ENCODE results near the gene CACNA2D4.
"Not testable (repeated sequence)": the region's sequence is repeated elsewhere in the genome, so short reads cannot be mapped to it uniquely, and the experiment has no call there.

The CACNA2D4 gene

DNA sequence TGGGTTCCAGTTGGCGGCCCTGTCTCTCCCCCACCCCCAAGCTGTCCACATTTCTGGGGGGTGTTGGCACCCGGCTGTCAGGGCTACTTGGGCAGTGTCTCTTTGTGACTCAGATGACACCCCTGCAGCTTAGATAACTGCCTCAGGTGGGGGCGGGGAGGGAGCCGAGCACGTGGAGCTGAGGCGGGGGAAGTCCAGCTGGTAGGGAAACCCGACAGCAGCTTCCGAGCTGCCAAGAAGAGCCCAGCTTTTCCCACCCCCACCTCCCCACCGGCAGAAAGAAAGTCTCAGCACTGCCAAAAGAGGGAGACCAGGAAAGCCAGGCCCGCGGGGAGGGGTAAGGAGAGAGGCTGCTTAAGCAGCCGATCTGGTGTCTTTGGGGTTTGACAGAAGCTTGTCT is 96.6 kb downstream of the CACNA2D4 start:
- H3K27me3 ChIP-seq (ENCODE audit: low read depth) = no peaks in the 10 kb centered on the region; the same call in 1 of the 2 replicates
- no peak overlapping the region for H3K4me3 ChIP-seq
- no peaks in the 10 kb centered on the region for H3K36me3 ChIP-seq (replicated peaks)
- in situ Hi-C loops (cut with MboI; ENCODE audit: low sequenced_read_pairs) = no loop called here
- no peak for DNase-seq (ENCODE audit: low spot score in 2 of 2)
- H3K4me1 ChIP-seq = no peaks in the 10 kb centered on the region
- H3K9me3 ChIP-seq = no peaks in the 10 kb centered on the region

DNA sequence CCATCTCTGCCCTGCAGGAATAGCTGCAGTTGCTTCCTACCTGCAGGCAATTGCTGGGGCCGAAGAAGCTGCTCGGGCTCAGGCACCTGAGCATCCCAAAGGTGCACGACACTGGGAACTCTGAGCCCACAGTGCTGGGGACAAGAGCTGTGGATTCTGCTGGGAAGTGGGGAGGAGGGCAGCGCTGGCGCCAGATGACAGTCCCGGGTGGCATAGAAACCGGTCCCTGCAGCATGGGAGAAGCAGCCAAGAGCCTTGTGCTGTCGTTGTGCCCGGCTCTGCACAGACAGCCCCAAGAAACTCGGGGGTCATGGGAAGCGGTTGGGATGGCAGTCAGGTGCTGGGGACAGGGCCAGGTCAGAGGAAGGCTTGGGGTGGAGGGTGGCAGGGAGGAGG is 97.6 kb downstream of the CACNA2D4 start:
- H3K4me1 ChIP-seq = no peaks in the 10 kb centered on the region
- no peaks in the 10 kb centered on the region; the same call in 1 of the 2 replicates for H3K27me3 ChIP-seq (ENCODE audit: low read depth)
- H3K9me3 ChIP-seq = no peaks in the 10 kb centered on the region

DNA sequence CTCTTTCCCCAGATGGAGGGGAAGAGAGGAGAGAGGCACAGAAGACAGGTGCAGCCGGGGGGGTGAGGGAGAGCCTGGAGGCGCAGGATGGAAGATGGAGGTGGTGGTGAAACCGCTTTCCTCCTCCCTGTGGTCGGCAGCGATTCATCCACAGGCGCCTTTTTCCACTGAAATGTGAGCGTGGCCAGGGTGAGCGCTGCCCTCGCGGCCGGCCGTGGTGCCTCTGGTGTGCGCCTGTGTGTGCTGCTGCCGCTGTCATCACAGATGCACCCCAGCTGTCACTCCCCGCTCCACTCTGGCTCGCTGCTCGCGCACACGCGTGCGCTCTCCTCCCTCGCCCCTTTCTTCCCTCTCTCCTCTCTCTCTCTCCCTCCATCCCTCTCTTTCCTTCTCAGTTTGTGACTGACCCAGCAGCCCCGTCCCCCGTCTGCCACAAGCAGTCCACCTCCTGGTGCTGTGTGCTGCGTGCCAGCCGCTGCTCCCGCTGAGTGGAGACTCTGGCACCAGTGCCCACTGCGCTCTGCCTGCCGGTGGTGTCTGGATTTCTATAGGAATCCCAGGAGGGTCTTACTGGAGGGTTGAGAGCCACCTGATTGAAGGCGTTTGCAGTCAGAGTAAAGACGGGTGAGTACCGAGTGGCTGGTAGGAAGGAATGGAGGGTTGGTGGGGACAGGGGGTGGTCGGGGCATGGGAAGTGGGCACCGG is 98.1 kb downstream of the CACNA2D4 start, which contains the start of gene LRTM2:
TSS of gene LRTM2 (plus strand) at position 375 of the 705 bp plus-strand sequence. CDS start 7,584 bp downstream, outside the sequence.
- H3K27me3 ChIP-seq (ENCODE audit: low read depth) = no peaks in the 10 kb centered on the region; the same call in 1 of the 2 replicates
- in situ Hi-C loops (cut with MboI; ENCODE audit: low sequenced_read_pairs) = no loop called here
- no peaks in the 10 kb centered on the region for H3K4me1 ChIP-seq
- H3K9me3 ChIP-seq = no peaks in the 10 kb centered on the region
- H3K4me3 ChIP-seq = no peak within 1 kb of the TSS
- DNase-seq (ENCODE audit: low spot score in 2 of 2) = no peak
- no peaks in the 10 kb centered on the region for H3K36me3 ChIP-seq (replicated peaks)

More for the DNA sequence above, 97.6 kb downstream of the CACNA2D4 start:
- in situ Hi-C loops (cut with MboI; ENCODE audit: low sequenced_read_pairs) = no loop called here
- no peak for DNase-seq (ENCODE audit: low spot score in 2 of 2)
- H3K4me3 ChIP-seq = no peak overlapping the region
- H3K36me3 ChIP-seq (replicated peaks) = no peaks in the 10 kb centered on the region

DNA sequence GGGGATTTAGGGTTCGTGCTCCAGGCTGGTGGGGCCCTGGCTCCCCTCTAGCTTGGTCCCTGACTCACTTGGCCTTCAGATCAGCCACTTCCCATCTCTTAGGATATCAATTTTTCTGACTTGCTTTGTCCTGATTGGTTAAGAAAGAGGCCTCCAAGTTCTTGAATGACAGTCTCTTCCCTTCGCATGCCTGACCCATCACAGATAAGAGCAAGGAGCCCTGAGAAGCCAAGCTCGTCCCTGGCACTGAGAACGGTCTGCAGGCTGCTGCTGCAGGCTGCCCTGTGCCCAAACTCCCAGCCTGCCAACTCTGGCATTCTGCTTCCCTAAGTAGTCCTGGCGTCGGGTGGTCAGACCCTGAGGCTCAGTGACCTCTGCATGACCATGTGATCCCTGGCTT is 98.9 kb downstream of the CACNA2D4 start:
- H3K9me3 ChIP-seq = no peaks in the 10 kb centered on the region
- H3K36me3 ChIP-seq (replicated peaks) = no peaks in the 10 kb centered on the region
- DNase-seq (ENCODE audit: low spot score in 2 of 2) = no peak
- in situ Hi-C loops (cut with MboI; ENCODE audit: low sequenced_read_pairs) = no loop called here
- no peaks in the 10 kb centered on the region; the same call in 1 of the 2 replicates for H3K27me3 ChIP-seq (ENCODE audit: low read depth)
- no peak overlapping the region for H3K4me3 ChIP-seq
- H3K4me1 ChIP-seq = no peaks in the 10 kb centered on the region

DNA sequence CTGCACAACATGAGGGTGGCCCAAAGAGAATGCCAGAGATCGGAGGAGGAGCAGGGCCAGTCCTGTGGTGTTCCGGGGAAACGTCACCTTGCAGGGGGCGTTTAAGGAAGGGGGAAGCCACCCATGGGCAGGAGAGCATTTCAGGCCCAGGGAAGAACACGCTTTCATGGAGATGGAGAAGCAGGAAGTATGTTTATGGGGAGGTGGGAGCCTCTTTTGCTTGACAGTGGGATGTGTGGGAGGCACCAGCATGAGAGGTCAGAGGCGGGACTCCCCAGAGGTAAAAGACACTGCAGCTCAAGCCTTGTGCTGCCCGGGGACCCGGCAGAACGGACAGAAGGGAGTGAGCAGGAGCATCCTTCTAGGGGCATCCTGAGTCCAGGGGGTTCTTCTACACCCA is 99.4 kb downstream of the CACNA2D4 start:
- DNase-seq (ENCODE audit: low spot score in 2 of 2) = no peak
- H3K27me3 ChIP-seq (ENCODE audit: low read depth) = no peaks in the 10 kb centered on the region; the same call in 1 of the 2 replicates
- no peaks in the 10 kb centered on the region for H3K4me1 ChIP-seq
- H3K4me3 ChIP-seq = no peak overlapping the region
- no peaks in the 10 kb centered on the region for H3K36me3 ChIP-seq (replicated peaks)
- no peaks in the 10 kb centered on the region for H3K9me3 ChIP-seq
- in situ Hi-C loops (cut with MboI; ENCODE audit: low sequenced_read_pairs) = no loop called here

DNA sequence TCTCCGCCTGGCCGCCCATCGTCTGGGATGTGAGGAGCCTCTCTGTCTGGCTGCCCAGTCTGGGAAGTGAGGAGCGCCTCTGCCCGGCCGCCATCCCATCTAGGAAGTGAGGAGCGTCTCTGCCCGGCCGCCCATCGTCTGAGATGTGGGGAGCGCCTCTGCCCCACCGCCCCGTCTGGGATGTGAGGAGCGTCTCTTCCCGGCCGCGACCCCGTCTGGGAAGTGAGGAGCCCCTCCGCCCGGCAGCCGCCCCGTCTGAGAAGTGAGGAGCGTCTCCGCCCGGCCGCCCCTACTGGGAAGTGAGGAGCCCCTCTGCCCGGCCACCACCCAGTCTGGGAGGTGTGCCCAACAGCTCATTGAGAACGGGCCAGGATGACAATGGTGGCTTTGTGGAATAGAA is 100.5 kb downstream of the CACNA2D4 start:
- DNase-seq (ENCODE audit: low spot score in 2 of 2); H3K36me3 ChIP-seq (replicated peaks); H3K4me1 ChIP-seq; H3K9me3 ChIP-seq; in situ Hi-C loops (cut with MboI; ENCODE audit: low sequenced_read_pairs); H3K4me3 ChIP-seq; H3K27me3 ChIP-seq (ENCODE audit: low read depth): not testable (repeated sequence)

DNA sequence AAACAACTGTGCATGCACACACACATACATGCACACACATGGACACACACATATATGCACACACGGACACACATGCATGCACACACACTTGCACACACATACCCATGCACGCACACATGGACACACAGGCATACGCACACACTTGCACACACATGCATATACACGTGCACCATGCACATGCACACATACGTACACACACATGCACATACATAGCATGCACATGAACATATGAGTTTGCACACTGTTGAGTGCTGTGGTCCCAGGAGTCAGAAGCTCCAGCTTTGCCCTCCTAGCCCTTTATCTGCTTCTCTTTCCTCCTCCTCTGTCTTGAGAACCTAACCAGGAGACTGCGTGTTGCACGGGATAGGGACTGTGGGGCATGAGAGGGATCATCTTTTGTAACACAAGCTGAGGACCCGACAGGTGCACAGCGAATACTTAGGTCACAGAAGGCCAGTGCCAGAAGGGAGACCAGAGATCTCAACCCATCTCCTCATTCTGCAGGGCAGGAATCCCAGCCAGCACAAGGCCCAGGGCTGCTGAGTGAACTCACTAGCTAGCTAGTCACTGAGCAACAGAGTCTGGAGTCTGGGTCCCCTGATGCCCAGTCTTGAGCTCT is 101.6 kb downstream of the CACNA2D4 start:
- in situ Hi-C loops (cut with MboI; ENCODE audit: low sequenced_read_pairs) = no loop called here
- Histone ChIP-seq H3K27me3 (ENCODE audit: low read depth) (no peaks in the 10 kb centered on the region; the same call in 1 of the 2 replicates), H3K9me3 (no peaks in the 10 kb centered on the region), H3K36me3 (replicated peaks) (no peaks in the 10 kb centered on the region), H3K4me3 (no peak overlapping the region), H3K4me1 (no peaks in the 10 kb centered on the region)
- DNase-seq (ENCODE audit: low spot score in 2 of 2) = no peak

DNA sequence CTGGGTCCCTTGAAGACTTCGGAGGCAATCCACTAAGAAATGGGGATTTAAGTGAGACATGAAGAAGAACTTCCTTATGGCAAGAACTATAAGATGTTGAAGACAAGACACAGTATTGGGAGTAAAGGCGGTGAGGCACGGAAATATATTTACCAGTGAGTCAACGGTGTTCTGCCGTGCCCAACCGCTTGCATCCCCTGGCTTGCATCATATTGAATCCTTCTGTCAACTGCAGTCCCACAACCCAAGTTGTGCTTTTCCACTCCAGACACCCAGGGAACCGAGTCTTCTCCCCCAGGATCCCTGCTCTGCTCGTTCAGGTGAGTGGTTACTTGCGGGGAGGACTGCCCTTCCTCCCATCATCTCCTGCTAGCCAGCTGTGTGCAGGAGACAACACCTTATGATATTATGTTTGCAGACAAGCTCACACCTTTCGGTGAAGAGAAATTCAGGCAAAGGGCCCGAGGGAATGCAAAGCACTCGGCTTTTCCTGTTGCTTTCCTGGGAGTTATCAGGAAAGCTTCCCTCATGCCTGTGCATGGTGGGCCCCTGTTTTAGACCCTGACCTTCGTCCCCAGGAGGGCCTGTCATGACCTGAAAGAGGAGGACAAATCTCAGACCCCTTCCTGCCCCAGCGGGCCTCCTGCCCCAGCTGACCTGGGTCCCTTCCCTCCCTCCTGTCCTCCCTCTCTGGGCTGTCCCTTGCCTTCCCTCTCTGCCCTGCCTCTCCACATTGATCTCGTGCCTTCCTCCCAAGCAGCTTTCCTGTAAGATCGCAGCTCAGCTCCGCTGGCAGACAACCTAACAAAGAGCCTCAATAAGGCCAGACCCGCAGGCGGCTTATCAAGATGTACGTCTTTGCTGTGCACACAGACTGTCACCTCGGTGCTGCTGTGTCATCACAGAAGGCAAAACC is 102.4 kb downstream of the CACNA2D4 start:
- no peaks in the 10 kb centered on the region for H3K9me3 ChIP-seq
- no peaks in the 10 kb centered on the region; the same call in 1 of the 2 replicates for H3K27me3 ChIP-seq (ENCODE audit: low read depth)
- no peak overlapping the region for H3K4me3 ChIP-seq
- in situ Hi-C loops (cut with MboI; ENCODE audit: low sequenced_read_pairs) = no loop called here
- H3K4me1 ChIP-seq = no peaks in the 10 kb centered on the region
- H3K36me3 ChIP-seq (replicated peaks) = no peaks in the 10 kb centered on the region
- no peak for DNase-seq (ENCODE audit: low spot score in 2 of 2)

DNA sequence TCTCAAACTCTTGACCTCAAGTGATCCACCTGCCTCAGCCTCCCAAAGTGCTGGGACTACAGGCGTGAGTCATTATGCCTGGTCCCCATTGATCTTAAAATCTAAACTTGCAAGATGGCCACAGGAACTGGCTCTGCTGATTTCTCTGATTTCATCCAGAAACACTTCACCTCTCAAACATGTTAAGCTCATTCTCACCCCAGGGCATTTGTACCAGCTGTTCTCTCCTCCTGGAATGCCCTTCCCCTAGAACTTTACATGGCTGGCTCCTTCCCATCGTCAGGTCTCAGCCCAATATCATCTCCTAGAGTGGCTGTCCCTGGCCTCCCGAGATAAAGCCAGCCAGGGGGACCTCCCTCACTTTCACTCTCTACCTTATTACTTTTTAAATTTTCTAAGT is 103.3 kb downstream of the CACNA2D4 start:
- H3K4me1 ChIP-seq = no peaks in the 10 kb centered on the region
- no peak for DNase-seq (ENCODE audit: low spot score in 2 of 2)
- no peaks in the 10 kb centered on the region for H3K36me3 ChIP-seq (replicated peaks)
- no peaks in the 10 kb centered on the region; the same call in 1 of the 2 replicates for H3K27me3 ChIP-seq (ENCODE audit: low read depth)
- H3K4me3 ChIP-seq = no peak overlapping the region
- H3K9me3 ChIP-seq = no peaks in the 10 kb centered on the region
- in situ Hi-C loops (cut with MboI; ENCODE audit: low sequenced_read_pairs) = no loop called here

DNA sequence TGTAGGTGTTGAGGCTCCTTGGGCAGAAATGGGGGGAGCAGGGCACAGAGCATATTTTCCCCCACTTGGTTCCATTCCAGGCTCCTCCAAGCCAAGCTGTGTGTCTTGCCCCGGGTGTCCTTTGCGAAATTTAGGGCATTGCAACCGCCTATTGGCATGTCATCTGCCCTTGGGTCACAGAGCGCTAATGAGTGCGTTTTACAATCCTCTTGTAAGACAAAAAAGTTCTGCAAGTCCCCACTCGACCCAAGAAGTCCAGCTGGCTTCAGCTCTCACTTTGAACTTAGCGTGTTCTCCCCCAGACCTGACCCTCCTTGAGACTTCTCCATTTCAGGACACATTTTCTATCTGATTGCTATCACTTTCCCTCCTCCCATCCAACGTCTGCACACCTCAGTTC is 104.2 kb downstream of the CACNA2D4 start:
- Histone ChIP-seq H3K36me3 (replicated peaks) (no peaks in the 10 kb centered on the region), H3K4me3 (no peak overlapping the region), H3K27me3 (ENCODE audit: low read depth) (no peaks in the 10 kb centered on the region; the same call in 1 of the 2 replicates), H3K9me3 (no peaks in the 10 kb centered on the region), H3K4me1 (no peaks in the 10 kb centered on the region)
- no peak for DNase-seq (ENCODE audit: low spot score in 2 of 2)
- in situ Hi-C loops (cut with MboI; ENCODE audit: low sequenced_read_pairs) = no loop called here

DNA sequence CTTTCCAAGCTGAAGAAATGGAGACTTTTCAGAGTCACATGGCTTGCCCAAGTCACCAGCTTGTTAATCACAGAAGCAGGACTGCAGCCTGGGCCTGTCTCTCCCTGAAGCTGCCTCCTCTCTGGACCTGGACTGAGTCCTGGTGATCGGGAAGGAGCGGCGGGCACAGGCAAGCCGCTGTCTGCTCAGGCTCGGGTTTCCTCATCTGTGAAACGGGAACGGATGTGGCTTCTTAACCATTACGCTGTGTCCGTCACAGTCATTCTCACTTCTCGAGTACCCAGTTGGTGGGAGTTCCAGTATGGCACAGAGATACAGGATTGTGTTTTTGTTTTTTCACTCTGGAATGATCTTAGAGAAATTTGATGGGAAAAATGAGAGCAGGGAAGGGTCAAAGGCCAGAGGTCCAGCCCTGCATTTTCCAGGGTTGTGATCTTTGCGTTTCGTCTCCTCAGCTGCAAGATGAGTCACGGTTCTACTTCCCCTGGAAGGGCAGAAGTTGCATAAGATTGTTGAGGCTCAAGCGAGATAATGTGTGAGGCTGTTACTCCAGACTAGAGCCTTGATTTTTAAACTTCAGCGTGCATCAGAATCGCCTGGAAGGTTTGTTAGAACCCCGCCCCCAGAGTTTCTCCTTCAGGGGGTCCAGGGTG is 105.7 kb downstream of the CACNA2D4 start:
- H3K27me3 ChIP-seq (ENCODE audit: low read depth) = no peaks in the 10 kb centered on the region; the same call in 1 of the 2 replicates
- H3K4me1 ChIP-seq = no peaks in the 10 kb centered on the region
- no peaks in the 10 kb centered on the region for H3K9me3 ChIP-seq
- H3K4me3 ChIP-seq = no peak overlapping the region
- no peaks in the 10 kb centered on the region for H3K36me3 ChIP-seq (replicated peaks)
- in situ Hi-C loops (cut with MboI; ENCODE audit: low sequenced_read_pairs) = no loop called here
- no peak for DNase-seq (ENCODE audit: low spot score in 2 of 2)

DNA sequence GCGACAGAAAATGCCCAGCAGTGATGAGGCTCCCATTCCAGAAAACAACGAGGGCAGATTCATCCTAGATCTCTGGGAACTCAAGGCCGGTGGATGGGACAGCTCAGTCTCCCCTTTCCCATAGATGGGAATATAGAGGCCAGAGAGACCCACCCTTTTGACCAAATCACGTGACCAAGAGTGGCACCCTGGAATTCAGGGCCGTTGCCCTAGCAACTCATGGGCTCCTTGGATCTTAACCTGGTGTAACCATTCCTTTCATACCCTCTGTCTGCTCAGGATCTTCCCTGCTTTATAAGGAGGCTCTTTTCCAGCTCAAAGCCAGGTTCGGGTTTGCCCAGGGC is 106.5 kb downstream of the CACNA2D4 start:
- Histone ChIP-seq H3K27me3 (ENCODE audit: low read depth) (no peaks in the 10 kb centered on the region; the same call in 1 of the 2 replicates), H3K4me3 (no peak overlapping the region), H3K36me3 (replicated peaks) (no peaks in the 10 kb centered on the region), H3K4me1 (no peaks in the 10 kb centered on the region), H3K9me3 (no peaks in the 10 kb centered on the region)
- in situ Hi-C loops (cut with MboI; ENCODE audit: low sequenced_read_pairs) = no loop called here
- DNase-seq (ENCODE audit: low spot score in 2 of 2) = no peak

DNA sequence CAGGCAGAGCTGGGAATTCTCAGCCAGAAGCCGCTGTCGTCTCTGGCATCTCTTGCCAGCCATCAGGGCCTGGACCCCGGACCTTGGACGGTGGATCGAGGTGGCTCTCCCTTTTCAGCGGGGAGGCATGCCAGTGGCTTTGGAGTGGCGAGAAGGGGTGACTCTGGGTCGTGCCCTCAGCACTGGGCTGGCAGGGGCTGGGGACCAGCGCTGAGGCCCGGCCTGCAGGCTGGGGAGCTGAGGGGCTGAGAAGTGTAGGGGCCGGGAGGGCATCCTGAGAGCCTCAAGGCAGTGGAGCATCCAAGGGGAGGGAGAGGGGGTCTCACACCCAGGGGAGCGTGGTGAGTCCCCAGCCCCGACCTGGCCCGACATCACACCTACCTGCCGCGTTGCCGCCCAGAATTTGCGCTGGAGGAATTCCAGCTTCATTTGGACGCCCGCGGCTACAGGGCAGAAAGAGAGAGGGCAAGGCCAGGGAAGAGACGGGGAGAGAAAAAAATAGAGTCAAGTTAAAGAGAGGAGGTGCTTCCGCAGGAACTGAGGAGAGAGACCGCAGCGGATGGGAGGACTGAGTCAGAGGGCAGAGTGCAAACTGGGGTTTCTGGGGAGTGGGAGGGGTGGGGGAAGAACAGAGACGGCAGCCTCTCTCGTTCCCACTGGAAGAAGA is 107.0 kb downstream of the CACNA2D4 start:
- in situ Hi-C loops (cut with MboI; ENCODE audit: low sequenced_read_pairs) = no loop called here
- Histone ChIP-seq H3K9me3 (no peaks in the 10 kb centered on the region), H3K36me3 (replicated peaks) (no peaks in the 10 kb centered on the region), H3K4me1 (no peaks in the 10 kb centered on the region), H3K27me3 (ENCODE audit: low read depth) (no peaks in the 10 kb centered on the region; the same call in 1 of the 2 replicates), H3K4me3 (no peak overlapping the region)
- DNase-seq (ENCODE audit: low spot score in 2 of 2) = no peak

Data from HAP-1 (cell line).